IMR-90 (cell line): ENCODE measurements around the gene INTS15. TPM values are rescaled to one million over a fixed set of nuclear protein-coding genes. Genes with fewer than 3 reads are reported as not detected.

ENCODE experiments used
- ATAC-seq: fragments of 200-7000 bp; cut with Tn5 transposase; 2 replicates; pipeline ENCODE4 v1.9.1; 2020; ENCODE audit warnings: low read depth, mild to moderate bottlenecking, moderate library complexity
- BruUV-seq: library from RNA; stranded (reverse); fragments of 400-500 nt; replicated peaks from 2 replicates; lab custom pipeline; 2021; lab: Mats Ljungman, UMichigan
- CTCF ChIA-PET: fragments of 300-600 bp; formaldehyde crosslinking; extraction: SDS; loops from one replicate; lab custom pipeline; 2021; ENCODE audit warnings: antibody characterized with exemption; lab: Yijun Ruan, JAX
- POLR2A ChIA-PET: fragments of 300-600 bp; sonication (Branson Sonifier 250); formaldehyde crosslinking; loops from one replicate; lab custom pipeline; 2022; ENCODE audit warnings: antibody characterized with exemption; ENCODE audit not compliant: unreplicated experiment; lab: Charles Lee
- DNase-seq: peaks from one replicate; pipeline ENCODE4 v3.0.0; 2013
- H2AFZ ChIP-seq: replicated peaks from 2 replicates; pipeline ENCODE3; 2013; ENCODE audit warnings: low read length, mild to moderate bottlenecking; ENCODE audit not compliant: poor library complexity
- H2AK5ac ChIP-seq: 2 replicates; pipeline ENCODE4 v1.6.1; 2013; ENCODE audit warnings: low read depth, low read length, inconsistent platforms
- H2AK9ac ChIP-seq: replicated peaks from 2 replicates; pipeline ENCODE3; 2013; ENCODE audit warnings: mild to moderate bottlenecking, low read depth, low read length, moderate library complexity; ENCODE audit not compliant: poor library complexity
- H2BK120ac ChIP-seq: 2 replicates; pipeline ENCODE4 v1.6.1; 2013; ENCODE audit warnings: low read depth, low read length, inconsistent platforms
- H2BK15ac ChIP-seq: 3 replicates; pipeline ENCODE4 v1.6.1; 2013; ENCODE audit warnings: low read depth, low read length, inconsistent platforms
- H2BK20ac ChIP-seq: 2 replicates; pipeline ENCODE4 v1.6.1; 2013; ENCODE audit warnings: low read depth, mild to moderate bottlenecking, inconsistent platforms, low read length, moderate library complexity
- H2BK5ac ChIP-seq: 2 replicates; pipeline ENCODE4 v1.6.1; 2013; ENCODE audit warnings: mild to moderate bottlenecking, low read depth, low read length, inconsistent platforms; ENCODE audit not compliant: poor library complexity, severe bottlenecking
- H3K14ac ChIP-seq: replicated peaks from 2 replicates; pipeline ENCODE4 v1.6.1; 2013; ENCODE audit warnings: low read depth, low read length, inconsistent platforms
- H3K18ac ChIP-seq: 2 replicates; pipeline ENCODE4 v1.6.1; 2013; ENCODE audit warnings: low read depth, low read length, control low read depth
- H3K23ac ChIP-seq: 2 replicates; pipeline ENCODE4 v1.6.1; 2013; ENCODE audit warnings: low read depth, low read length, inconsistent platforms
- H3K27ac ChIP-seq: 2 replicates; pipeline ENCODE4 v1.5.1; 2013; ENCODE audit warnings: mild to moderate bottlenecking, control low read depth, low read length; ENCODE audit not compliant: insufficient read depth
- H3K27me3 ChIP-seq: 2 replicates; pipeline ENCODE4 v1.6.1; 2013; ENCODE audit warnings: low read length; ENCODE audit not compliant: control insufficient read depth, insufficient read depth
- H3K36me3 ChIP-seq: 2 replicates; pipeline ENCODE4 v1.6.1; 2013; ENCODE audit warnings: low read length, mixed read lengths; ENCODE audit not compliant: control insufficient read depth, insufficient read depth
- H3K4ac ChIP-seq: 2 replicates; pipeline ENCODE4 v1.6.1; 2013; ENCODE audit warnings: low read depth, low read length, inconsistent platforms
- H3K4me1 ChIP-seq: 2 replicates; pipeline ENCODE4 v1.6.1; 2013; ENCODE audit warnings: low read length, mixed read lengths; ENCODE audit not compliant: control insufficient read depth, insufficient read depth
- H3K4me2 ChIP-seq: 2 replicates; pipeline ENCODE4 v1.6.1; 2013; ENCODE audit warnings: low read depth, mild to moderate bottlenecking, control low read depth, low read length, moderate library complexity
- H3K4me3 ChIP-seq: 2 replicates; pipeline ENCODE4 v1.5.1; 2013; ENCODE audit warnings: low read depth, mild to moderate bottlenecking, control low read depth, low read length, moderate library complexity; ENCODE audit not compliant: insufficient read depth
- H3K56ac ChIP-seq: 2 replicates; pipeline ENCODE4 v1.6.1; 2013; ENCODE audit warnings: low read length, inconsistent platforms; ENCODE audit not compliant: insufficient read depth; ENCODE audit errors: extremely low read depth
- H3K79me1 ChIP-seq, 2 experiments: 2 replicates each; pipeline ENCODE4 v1.6.1; 2013; ENCODE audit warnings: low read length in 2 of 2, inconsistent platforms in 1 of 2, low read depth in 1 of 2
- H3K9ac ChIP-seq: 2 replicates; pipeline ENCODE4 v1.6.1; 2013; ENCODE audit warnings: low read depth, low read length, control low read depth
- H3K9me1 ChIP-seq: 2 replicates; pipeline ENCODE4 v1.6.1; 2013; ENCODE audit warnings: low read length, inconsistent platforms; ENCODE audit not compliant: insufficient read depth
- H3K9me3 ChIP-seq: 2 replicates; pipeline ENCODE4 v1.6.1; 2013; ENCODE audit warnings: low read length; ENCODE audit not compliant: control insufficient read depth, insufficient read depth
- H4K20me1 ChIP-seq: 2 replicates; pipeline ENCODE4 v1.6.1; 2013; ENCODE audit warnings: low read length, inconsistent platforms; ENCODE audit not compliant: insufficient read depth
- H4K5ac ChIP-seq: 2 replicates; pipeline ENCODE4 v1.6.1; 2013; ENCODE audit warnings: mild to moderate bottlenecking, low read depth, low read length, control low read depth
- H4K8ac ChIP-seq, 2 experiments: 2 replicates each; pipeline ENCODE4 v1.6.1; 2013; ENCODE audit warnings: low read depth in 2 of 2, low read length in 2 of 2, control low read depth in 1 of 2, inconsistent platforms in 1 of 2
- H4K91ac ChIP-seq: 2 replicates; pipeline ENCODE4 v1.6.1; 2013; ENCODE audit warnings: low read depth, low read length, inconsistent platforms; ENCODE audit not compliant: insufficient read depth
- BHLHE40 ChIP-seq: fragments of 150-350 bp; IDR thresholded peaks from 2 replicates; pipeline ENCODE4 v1.6.1; 2016; ENCODE audit warnings: mild to moderate bottlenecking, low read depth, low read length
- CEBPB ChIP-seq: IDR thresholded peaks from 2 replicates; pipeline ENCODE4 v1.6.1; 2012; ENCODE audit warnings: low read depth, low read length, improper control_type of control experiment
- CHD1 ChIP-seq: IDR thresholded peaks from 2 replicates; pipeline ENCODE4 v1.6.1; 2012; ENCODE audit warnings: low read depth, low read length, improper control_type of control experiment
- CTCF ChIP-seq: conservative IDR thresholded peaks from 2 replicates; pipeline ENCODE4 v1.5.1; 2012; ENCODE audit warnings: mild to moderate bottlenecking, low read depth, low read length, improper control_type of control experiment
- ELK1 ChIP-seq: fragments of 150-350 bp; IDR thresholded peaks from 2 replicates; pipeline ENCODE4 v1.6.1; 2016; ENCODE audit warnings: low read depth, mild to moderate bottlenecking, low read length, moderate library complexity, borderline replicate concordance
- FOS ChIP-seq: fragments of 150-350 bp; IDR thresholded peaks from 2 replicates; pipeline ENCODE4 v1.6.1; 2016; ENCODE audit warnings: low read depth, low read length
- MAFK ChIP-seq: IDR thresholded peaks from 2 replicates; pipeline ENCODE4 v1.6.1; 2012; ENCODE audit warnings: low read depth, low read length, improper control_type of control experiment
- MAZ ChIP-seq: IDR thresholded peaks from 2 replicates; pipeline ENCODE4 v1.6.1; 2012; ENCODE audit warnings: low read depth, mild to moderate bottlenecking, low read length, improper control_type of control experiment, moderate library complexity, borderline replicate concordance
- MXI1 ChIP-seq: IDR thresholded peaks from 2 replicates; pipeline ENCODE4 v1.6.1; 2012; ENCODE audit warnings: low read depth, mild to moderate bottlenecking, low read length, moderate library complexity, borderline replicate concordance
- NFE2L2 ChIP-seq: fragments of 150-350 bp; IDR thresholded peaks from 2 replicates; pipeline ENCODE4 v1.6.1; 2016; ENCODE audit warnings: low read depth, mild to moderate bottlenecking, low read length
- POLR2A ChIP-seq: IDR thresholded peaks from 2 replicates; pipeline ENCODE4 v1.6.1; 2012; ENCODE audit warnings: mild to moderate bottlenecking, low read depth, low read length
- RAD21 ChIP-seq: IDR thresholded peaks from 2 replicates; pipeline ENCODE4 v1.6.1; 2012; ENCODE audit warnings: low read length, improper control_type of control experiment
- RCOR1 ChIP-seq: IDR thresholded peaks from 2 replicates; pipeline ENCODE4 v1.6.1; 2012; ENCODE audit warnings: mild to moderate bottlenecking, low read length, improper control_type of control experiment; ENCODE audit not compliant: insufficient replicate concordance
- RFX5 ChIP-seq: IDR thresholded peaks from 2 replicates; pipeline ENCODE4 v1.8.0; 2012; ENCODE audit warnings: low read depth, mild to moderate bottlenecking, low read length, moderate library complexity
- SMC3 ChIP-seq: fragments of 150-350 bp; IDR thresholded peaks from 2 replicates; pipeline ENCODE4 v1.6.1; 2016; ENCODE audit warnings: low read depth, mild to moderate bottlenecking, antibody characterized with exemption, low read length, moderate library complexity
- USF2 ChIP-seq: fragments of 150-350 bp; IDR thresholded peaks from 2 replicates; pipeline ENCODE4 v1.6.1; 2017; ENCODE audit warnings: mild to moderate bottlenecking, antibody characterized with exemption, low read length, low read depth
- WGBS, 2 experiments: methylation state at CpG; one replicate each; pipeline versions ENCODE4 v1.1.5 to v1.1.7; 2013; ENCODE audit warnings: missing lambda C conversion rate in 2 of 2; ENCODE audit not compliant: insufficient read length in 1 of 2; ENCODE audit errors: extremely low coverage in 2 of 2; 5-methylcytosine and 5-hydroxymethylcytosine counted together
- dilution Hi-C: fragments of 300-500 bp; cut with HindIII; formaldehyde crosslinking; loops from one replicate; pipeline ENCODE4 v1.14.3; 2018; ENCODE audit warnings: low sequenced_read_pairs; ENCODE audit not compliant: unreplicated experiment
- in situ Hi-C: fragments of 300-500 bp; cut with MboI; formaldehyde crosslinking; loops from 3 replicates; pipeline ENCODE4 v1.14.3; 2019; ENCODE audit warnings: low sequenced_read_pairs, inconsistent platforms, mixed read lengths
- intact Hi-C: fragments of 100-400 bp; cut with micrococcal nuclease; formaldehyde crosslinking; loops from 2 replicates; pipeline ENCODE4 v1.10.0; 2022
- polyA plus RNA-seq, 3 experiments: library from polyadenylated mRNA; depleted of rRNA; stranded (reverse); fragments of >200 nt; gene quantifications; 2 replicates each; pipeline ENCODE4 v1.2.3, GENCODE V29; 2012; ENCODE audit warnings: low replicate concordance in 1 of 3
- total RNA-seq: library from RNA; depleted of rRNA; stranded (reverse); fragments of >200 nt; gene quantifications from 2 replicates; pipeline ENCODE4 v1.2.3, GENCODE V29; 2012

INTS15 gene
- total and polyA plus RNA-seq, 2 of the 4 experiments (the other 2 are of a cell fraction): 7.0 to 20.8 TPM

GRCh38 chr7:6639627-6640026 lies 49.8 kb downstream of the INTS15 start:
- Histone ChIP-seq H3K9me1 (peaks cover 10% of the 10 kb centered on the region; the same call in 1 of the 2 replicates), H4K91ac (no peak overlapping the region), H3K27ac (no peak overlapping the region), H4K8ac (no peak overlapping the region), H3K4ac (no peak overlapping the region), H2BK15ac (no peak overlapping the region), H3K4me3 (no peak overlapping the region), H2AFZ (no peak overlapping the region), H3K14ac (no peak overlapping the region), H3K9ac (no peak overlapping the region), H2BK20ac (no peak overlapping the region), H3K4me2 (no peak overlapping the region), H2AK9ac (no peak overlapping the region), H3K23ac (no peak overlapping the region), H3K4me1 (peaks cover 7% of the 10 kb centered on the region), H3K27me3 (no peaks in the 10 kb centered on the region), H2BK120ac (no peak overlapping the region), H3K36me3 (peaks cover 45% of the 10 kb centered on the region), H3K18ac (no peak overlapping the region), H3K9me3 (no peaks in the 10 kb centered on the region), H2BK5ac (no peak overlapping the region), H4K20me1 (0 out of 2 replicates have a peak, but pooled peaks cover 7% of the 10 kb centered on the region), H3K56ac (no peak overlapping the region), H2AK5ac (no peak overlapping the region), H3K79me1 (peaks cover 19 to 46% of the 10 kb centered on the region in 2 experiments), H4K5ac (no peak overlapping the region)
- BruUV-seq: no TSS peak
- ChIA-PET POLR2A (no interaction called here), CTCF (no interaction called here)
- ATAC-seq: no peak
- in situ Hi-C loops: no loop called here
- 92% methylated on average over 7 of the region's 11 CpGs; no CpG with 5 or more reads in 1 of the 2 experiments for WGBS, 2 experiments
- intact Hi-C loops: no loop called here
- dilution Hi-C loops: no loop called here
- TF ChIP-seq CEBPB (no peak), NFE2L2 (no peak), MAZ (no peak), RCOR1 (no peak), SMC3 (no peak), POLR2A (no peak), RFX5 (no peak), FOS (no peak), MAFK (no peak), BHLHE40 (no peak), USF2 (no peak), RAD21 (no peak), MXI1 (no peak), CHD1 (no peak), CTCF (no peak), ELK1 (no peak)
- no peak for DNase-seq
